ENCODE data around the gene EVL.

- TF ChIP-seq CTCF (IDR thresholded peaks at IDR 0.05) (no peak), POLR2A (IDR thresholded peaks at IDR 0.05) (no peak)
Measured at GRCh38 chr14:100054316-100055075, 10.7 kb upstream of the EVL start.
